K562 (cell line): ENCODE data around the gene SDK1. TPM values are rescaled to one million over a fixed set of nuclear protein-coding genes. Genes with fewer than 3 reads are reported as not detected.

Source experiments
- ATAC-seq: fragments of 200-7000 bp; cut with Tn5 transposase; 3 replicates; pipeline ENCODE4 v1.9.1; 2020; ENCODE audit warnings: moderate library complexity
- BruUV-seq: library from RNA; stranded (reverse); fragments of 400-500 nt; replicated peaks from 2 replicates; lab custom pipeline; 2021; lab: Mats Ljungman, UMichigan
- CTCF ChIA-PET: fragments of 300-600 bp; formaldehyde crosslinking; extraction: SDS; loops from one replicate; lab custom pipeline; 2021; ENCODE audit warnings: low intra/inter-chr PET ratio; lab: Yijun Ruan, JAX
- POLR2A ChIA-PET: fragments of 300-600, 350-650 bp; sonication (Branson Sonifier 250); formaldehyde crosslinking; extraction: SDS; loops from one replicate; lab custom pipeline; 2021; ENCODE audit warnings: antibody characterized with exemption, inconsistent platforms; lab: Yijun Ruan, JAX
- DNase-seq, 4 experiments: peaks; one replicate each; pipeline versions ENCODE4 v3.0.0 to v3.0.0-alpha.2; 2011 to 2018; ENCODE audit warnings: low spot score in 3 of 4, mixed read lengths in 3 of 4; ENCODE audit errors: extremely low read depth in 1 of 4
- FAIRE-seq: peaks from 2 replicates; lab custom pipeline; 2011; peaks lifted over from hg19 to GRCh38; lab: Jason Lieb, UNC
- H2AFZ ChIP-seq: 2 replicates; pipeline ENCODE4 v1.6.0; 2011; ENCODE audit warnings: low read depth, low read length, control low read depth, inconsistent platforms
- H3K27ac ChIP-seq: fragments of 200-600 bp; 3 replicates; pipeline ENCODE4 v1.8.0; 2011; ENCODE audit warnings: low read depth, mild to moderate bottlenecking, control low read depth, inconsistent platforms, low read length, moderate library complexity, mixed read lengths; ENCODE audit errors: extremely low read depth
- H3K27me3 ChIP-seq, 2 experiments: fragments of 300-600 bp in 1 of 2; 2 replicates in 1 of 2; 3 replicates in 1 of 2; pipeline versions ENCODE4 v1.6.0 to v1.8.0; 2011; ENCODE audit warnings: inconsistent platforms in 2 of 2, low read length in 2 of 2, mild to moderate bottlenecking in 1 of 2, mixed read lengths in 1 of 2, moderate library complexity in 1 of 2; ENCODE audit not compliant: control insufficient read depth in 2 of 2, insufficient read depth in 2 of 2
- H3K36me3 ChIP-seq: fragments of 300-600 bp; 3 replicates; pipeline ENCODE4 v1.8.0; 2011; ENCODE audit warnings: mild to moderate bottlenecking, low read length, inconsistent platforms; ENCODE audit not compliant: control insufficient read depth, insufficient read depth
- H3K4me1 ChIP-seq, 2 experiments: fragments of 200-600 bp in 1 of 2; replicated peaks in 1 of 2; 2 replicates in 1 of 2; 3 replicates in 1 of 2; pipeline versions ENCODE4 v1.5.1 to v1.8.0; 2011; ENCODE audit warnings: inconsistent platforms in 2 of 2, low read length in 2 of 2, mild to moderate bottlenecking in 1 of 2, mixed read lengths in 1 of 2, moderate library complexity in 1 of 2; ENCODE audit not compliant: control insufficient read depth in 2 of 2, insufficient read depth in 2 of 2
- H3K4me2 ChIP-seq: 2 replicates; pipeline ENCODE4 v1.6.1; 2011; ENCODE audit warnings: low read length, control low read depth, inconsistent platforms, mixed read lengths; ENCODE audit not compliant: insufficient read depth
- H3K4me3 ChIP-seq: fragments of 200-600 bp; sonication (generic), shearing (Covaris generic); 2 replicates; pipeline ENCODE4 v1.5.1; 2016; ENCODE audit warnings: control low read depth, inconsistent platforms
- H3K79me2 ChIP-seq: fragments of 200-600 bp; 3 replicates; pipeline ENCODE4 v1.8.0; 2011; ENCODE audit warnings: low read length, inconsistent platforms; ENCODE audit not compliant: control insufficient read depth, insufficient read depth
- H3K9ac ChIP-seq, 2 experiments: 2 replicates each; pipeline versions ENCODE4 v1.6.0 to v1.6.1; 2011; ENCODE audit warnings: low read depth in 2 of 2, low read length in 2 of 2, control low read depth in 1 of 2, inconsistent platforms in 1 of 2, mild to moderate bottlenecking in 1 of 2, mixed read lengths in 1 of 2; ENCODE audit not compliant: insufficient read depth in 1 of 2
- H3K9me1 ChIP-seq: one replicate; pipeline ENCODE4 v1.6.0; 2011; ENCODE audit warnings: inconsistent platforms, mild to moderate bottlenecking, low read length, moderate library complexity; ENCODE audit not compliant: control insufficient read depth, insufficient read depth
- H3K9me3 ChIP-seq: replicated peaks from 2 replicates; pipeline ENCODE4 v1.5.1; 2011; ENCODE audit warnings: low read depth, low read length, inconsistent platforms; ENCODE audit not compliant: control insufficient read depth, insufficient read depth
- H4K20me1 ChIP-seq: replicated peaks from 2 replicates; pipeline ENCODE4 v1.6.1; 2011; ENCODE audit warnings: low read length, inconsistent platforms, mixed read lengths; ENCODE audit not compliant: control insufficient read depth, insufficient read depth
- ETV6 ChIP-seq, 3 experiments: fragments of 150-350 bp in 1 of 3; sonication (generic) in 1 of 3; formaldehyde crosslinking in 1 of 3; IDR thresholded peaks; 2 replicates each; pipeline versions ENCODE4 v1.6.1 to v1.8.0; 2014 to 2022; ENCODE audit warnings: borderline replicate concordance in 2 of 3, low read depth in 2 of 3, antibody characterized with exemption in 1 of 3, low read length in 1 of 3, mild to moderate bottlenecking in 1 of 3, missing genetic modification reagents in 1 of 3
- IRF2 ChIP-seq: sonication (generic); formaldehyde crosslinking; IDR thresholded peaks from 2 replicates; pipeline ENCODE4 v1.8.1; 2022; ENCODE audit warnings: mild to moderate bottlenecking, missing genetic modification reagents
- MYBL2 ChIP-seq, 2 experiments: fragments of 450-650 bp in 1 of 2; sonication (generic) in 1 of 2; formaldehyde crosslinking in 1 of 2; IDR thresholded peaks; 2 replicates each; pipeline versions ENCODE4 v1.6.1 to v1.8.1; 2017 to 2022; ENCODE audit warnings: borderline replicate concordance in 1 of 2, inconsistent platforms in 1 of 2, low read depth in 1 of 2, mild to moderate bottlenecking in 1 of 2, missing genetic modification reagents in 1 of 2, moderate library complexity in 1 of 2
- MYC ChIP-seq, 2 experiments: fragments of 250-450 bp in 1 of 2; sonication (Bioruptor Pico) in 1 of 2; IDR thresholded peaks; 2 replicates each; pipeline versions ENCODE4 v1.5.1 to v1.6.1; 2012 to 2021; ENCODE audit warnings: low read depth in 2 of 2, borderline replicate concordance in 1 of 2, improper control_type of control experiment in 1 of 2, low read length in 1 of 2, mild to moderate bottlenecking in 1 of 2, moderate library complexity in 1 of 2
- NFIX ChIP-seq: fragments of 250-450 bp; sonication (Bioruptor Pico); IDR thresholded peaks from 2 replicates; pipeline ENCODE4 v1.4.0; 2020; ENCODE audit warnings: low read depth, mild to moderate bottlenecking, moderate library complexity
- PHB2 ChIP-seq: fragments of 450-650 bp; IDR thresholded peaks from 2 replicates; pipeline ENCODE4 v1.6.1; 2017; ENCODE audit warnings: low read depth
- SETDB1 ChIP-seq: IDR thresholded peaks from one replicate; pipeline ENCODE4 v1.6.1; 2012; ENCODE audit warnings: low read length, control low read depth, inconsistent platforms
- YBX1 ChIP-seq: fragments of 450-650 bp; IDR thresholded peaks from 2 replicates; pipeline ENCODE4 v1.7.1; 2016; ENCODE audit warnings: mild to moderate bottlenecking
- ZNF217 ChIP-seq: sonication (generic); formaldehyde crosslinking; IDR thresholded peaks from 2 replicates; pipeline ENCODE4 v1.8.0; 2022; ENCODE audit warnings: mild to moderate bottlenecking, missing genetic modification reagents
- ZNF324 ChIP-seq: fragments of 250-450 bp; sonication (Bioruptor Pico); IDR thresholded peaks from 2 replicates; pipeline ENCODE4 v1.4.0; 2020; ENCODE audit warnings: mild to moderate bottlenecking
- ZNF507 ChIP-seq: conservative IDR thresholded peaks from 2 replicates; pipeline ENCODE4 v1.6.1; 2017; ENCODE audit warnings: missing genetic modification characterization, missing compliant biosample characterization
- WGBS: fragments of 100-300 bp; shearing (Covaris generic); methylation state at CpG from one replicate; pipeline ENCODE4 v1.1.6; 2016; ENCODE audit warnings: low coverage, mixed read lengths; ENCODE audit not compliant: insufficient coverage; ENCODE audit errors: missing lambda C conversion rate; 5-methylcytosine and 5-hydroxymethylcytosine counted together
- in situ Hi-C: fragments of 300-500 bp; cut with MboI; formaldehyde crosslinking; loops from 4 replicates; pipeline ENCODE4 v1.15.0; 2018; ENCODE audit warnings: inconsistent platforms, mixed read lengths
- intact Hi-C: fragments of 100-400 bp; cut with micrococcal nuclease; formaldehyde crosslinking; loops from 2 replicates; pipeline ENCODE4 v1.14.2; 2022
- polyA plus RNA-seq, 8 experiments: library from polyadenylated mRNA; depleted of rRNA in 4 of 8; stranded (reverse) in 5 of 8; unstranded in 3 of 8; fragments of >200 nt; fragmentation: Nextera tagmentation in 2 of 8; fragmentation: Illumina TruSeq in 1 of 8; extraction: Ambion mirVana in 2 of 8; extraction: Trizol in 1 of 8; gene quantifications; 2 replicates each; pipeline versions ENCODE4 v1.2.1 to v1.2.3, GENCODE V29; 2011 to 2014; ENCODE audit warnings: inconsistent platforms in 1 of 8, missing spikeins in 1 of 8
- total RNA-seq, 7 experiments: library from RNA; depleted of rRNA in 6 of 7; stranded (reverse); fragments of >200 nt in 6 of 7; fragmentation: Illumina TruSeq in 2 of 7; extraction: Trizol in 2 of 7; gene quantifications; 2 replicates each; pipeline versions ENCODE4 v1.2.1 to v1.2.3, GENCODE V29; 2011 to 2021; ENCODE audit warnings: low replicate concordance in 1 of 7
- TF ChIP-seq, protein P1 (sequence below): fragments of 450-650 bp; conservative IDR thresholded peaks from 2 replicates; pipeline ENCODE4 v1.6.1; 2016; ENCODE audit warnings: missing genetic modification characterization, low read depth, mild to moderate bottlenecking, missing compliant biosample characterization, moderate library complexity
- TF ChIP-seq, protein P2 (sequence below): fragments of 450-650 bp; IDR thresholded peaks from 2 replicates; pipeline ENCODE4 v1.7.0; 2016; ENCODE audit warnings: borderline replicate concordance
- TF ChIP-seq, protein P3 (sequence below): fragments of 450-650 bp; formaldehyde crosslinking; IDR thresholded peaks from 2 replicates; pipeline ENCODE4 v1.4.0; 2020; ENCODE audit warnings: mild to moderate bottlenecking, moderate library complexity
- TF ChIP-seq, protein P4 (sequence below): sonication (generic); formaldehyde crosslinking; IDR thresholded peaks from 2 replicates; pipeline ENCODE4 v1.8.0; 2022; ENCODE audit warnings: missing genetic modification reagents, mild to moderate bottlenecking, borderline replicate concordance

The SDK1 gene
- total and polyA plus RNA-seq, 9 of the 15 experiments (the other 6 are each of a cell fraction or from before 2014, with no cell fraction given): 0.16 TPM; not detected in 8

DNA sequence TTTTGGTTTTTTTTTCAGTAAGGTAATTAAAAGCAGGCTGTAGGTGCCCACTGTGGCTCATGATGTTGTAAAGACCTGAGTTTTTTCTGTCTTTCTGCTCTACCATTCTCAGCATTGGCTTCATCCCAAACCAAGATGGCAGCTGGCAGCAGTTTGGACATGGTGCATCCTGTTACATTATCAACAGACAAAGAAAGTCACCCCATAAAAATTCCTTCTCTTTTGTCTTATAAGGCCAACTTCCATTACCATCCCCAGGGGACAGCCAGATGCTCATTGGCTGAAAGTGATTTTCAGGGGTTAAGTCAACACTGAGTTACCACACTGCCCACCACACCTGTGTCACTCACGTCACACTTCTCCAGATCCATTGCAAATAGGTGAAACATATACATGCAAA, 558.4 kb downstream of the SDK1 start (continued):
- TF ChIP-seq ZNF217: no peak
- no peak for TF ChIP-seq MYBL2 (IDR thresholded peaks at IDR 0.05; ENCODE audit: low read depth)
- TF ChIP-seq MYBL2 (CRISPR knock-in tag; IDR thresholded peaks at IDR 0.05; ENCODE audit: borderline replicate concordance): no peak
- TF ChIP-seq ZNF507: no peak
- no peak for TF ChIP-seq ETV6 (IDR thresholded peaks at IDR 0.05; ENCODE audit: borderline replicate concordance in 1 of 2, low read depth in 2 of 2, low read length in 1 of 2)
- no peak for TF ChIP-seq ETV6 (CRISPR knock-in tag; IDR thresholded peaks at IDR 0.05; ENCODE audit: borderline replicate concordance)

DNA sequence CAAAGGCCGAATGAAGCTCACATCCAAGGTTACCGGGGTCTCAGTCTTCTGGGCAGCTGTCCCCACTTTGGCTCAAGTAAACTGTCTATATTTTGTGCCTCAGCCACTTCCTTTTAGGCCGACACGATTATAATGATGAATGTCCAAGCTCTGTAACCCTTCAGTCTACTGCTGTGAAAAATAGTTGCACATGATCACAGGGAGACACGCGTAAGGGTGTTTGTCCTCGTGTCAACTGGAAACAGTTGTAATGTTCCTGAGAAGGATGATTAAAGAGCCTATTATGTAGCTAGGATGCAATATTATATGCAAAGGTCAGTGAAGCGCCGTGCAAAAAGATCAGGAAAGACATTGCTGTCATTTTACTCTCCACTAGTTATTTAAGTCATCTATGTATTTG, 559.9 kb downstream of the SDK1 start:
- Histone ChIP-seq H3K4me1 (no peaks in the 10 kb centered on the region), H3K4me2 (no peak overlapping the region), H4K20me1 (no peaks in the 10 kb centered on the region), H2AFZ (no peak overlapping the region), H3K79me2 (no peaks in the 10 kb centered on the region), H3K27me3 (peaks cover 0 to 5% of the 10 kb centered on the region in 2 experiments; a peak in 4 of 5 replicates), H3K9ac (no peak overlapping the region), H3K27ac (no peak overlapping the region), H3K9me1 (no peaks in the 10 kb centered on the region), H3K4me3 (no peak overlapping the region), H3K9me3 (no peaks in the 10 kb centered on the region), H3K36me3 (no peaks in the 10 kb centered on the region)
- ChIA-PET POLR2A (no interaction called here), CTCF (no interaction called here)
- intact Hi-C loops (no loop called here), in situ Hi-C loops (no loop called here)
- DNase-seq: no peak
- 6% methylated on average over 9 of the region's 9 CpGs for WGBS
- no peak for FAIRE-seq
- ATAC-seq: no peak
- BruUV-seq: no TSS peak
- TF ChIP-seq, protein P1, sequence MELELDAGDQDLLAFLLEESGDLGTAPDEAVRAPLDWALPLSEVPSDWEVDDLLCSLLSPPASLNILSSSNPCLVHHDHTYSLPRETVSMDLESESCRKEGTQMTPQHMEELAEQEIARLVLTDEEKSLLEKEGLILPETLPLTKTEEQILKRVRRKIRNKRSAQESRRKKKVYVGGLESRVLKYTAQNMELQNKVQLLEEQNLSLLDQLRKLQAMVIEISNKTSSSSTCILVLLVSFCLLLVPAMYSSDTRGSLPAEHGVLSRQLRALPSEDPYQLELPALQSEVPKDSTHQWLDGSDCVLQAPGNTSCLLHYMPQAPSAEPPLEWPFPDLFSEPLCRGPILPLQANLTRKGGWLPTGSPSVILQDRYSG (tag): no peak
- TF ChIP-seq MYC (IDR thresholded peaks at IDR 0.05; ENCODE audit: low read depth, low read length): no peak
- no peak for TF ChIP-seq MYC (CRISPR knock-in tag; IDR thresholded peaks at IDR 0.05; ENCODE audit: borderline replicate concordance, low read depth)
- TF ChIP-seq, protein P2, sequence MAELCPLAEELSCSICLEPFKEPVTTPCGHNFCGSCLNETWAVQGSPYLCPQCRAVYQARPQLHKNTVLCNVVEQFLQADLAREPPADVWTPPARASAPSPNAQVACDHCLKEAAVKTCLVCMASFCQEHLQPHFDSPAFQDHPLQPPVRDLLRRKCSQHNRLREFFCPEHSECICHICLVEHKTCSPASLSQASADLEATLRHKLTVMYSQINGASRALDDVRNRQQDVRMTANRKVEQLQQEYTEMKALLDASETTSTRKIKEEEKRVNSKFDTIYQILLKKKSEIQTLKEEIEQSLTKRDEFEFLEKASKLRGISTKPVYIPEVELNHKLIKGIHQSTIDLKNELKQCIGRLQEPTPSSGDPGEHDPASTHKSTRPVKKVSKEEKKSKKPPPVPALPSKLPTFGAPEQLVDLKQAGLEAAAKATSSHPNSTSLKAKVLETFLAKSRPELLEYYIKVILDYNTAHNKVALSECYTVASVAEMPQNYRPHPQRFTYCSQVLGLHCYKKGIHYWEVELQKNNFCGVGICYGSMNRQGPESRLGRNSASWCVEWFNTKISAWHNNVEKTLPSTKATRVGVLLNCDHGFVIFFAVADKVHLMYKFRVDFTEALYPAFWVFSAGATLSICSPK: no peak
- TF ChIP-seq, protein P3, sequence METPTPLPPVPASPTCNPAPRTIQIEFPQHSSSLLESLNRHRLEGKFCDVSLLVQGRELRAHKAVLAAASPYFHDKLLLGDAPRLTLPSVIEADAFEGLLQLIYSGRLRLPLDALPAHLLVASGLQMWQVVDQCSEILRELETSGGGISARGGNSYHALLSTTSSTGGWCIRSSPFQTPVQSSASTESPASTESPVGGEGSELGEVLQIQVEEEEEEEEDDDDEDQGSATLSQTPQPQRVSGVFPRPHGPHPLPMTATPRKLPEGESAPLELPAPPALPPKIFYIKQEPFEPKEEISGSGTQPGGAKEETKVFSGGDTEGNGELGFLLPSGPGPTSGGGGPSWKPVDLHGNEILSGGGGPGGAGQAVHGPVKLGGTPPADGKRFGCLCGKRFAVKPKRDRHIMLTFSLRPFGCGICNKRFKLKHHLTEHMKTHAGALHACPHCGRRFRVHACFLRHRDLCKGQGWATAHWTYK (CRISPR knock-in tag): no peak
- no peak for TF ChIP-seq PHB2
- TF ChIP-seq, protein P4, sequence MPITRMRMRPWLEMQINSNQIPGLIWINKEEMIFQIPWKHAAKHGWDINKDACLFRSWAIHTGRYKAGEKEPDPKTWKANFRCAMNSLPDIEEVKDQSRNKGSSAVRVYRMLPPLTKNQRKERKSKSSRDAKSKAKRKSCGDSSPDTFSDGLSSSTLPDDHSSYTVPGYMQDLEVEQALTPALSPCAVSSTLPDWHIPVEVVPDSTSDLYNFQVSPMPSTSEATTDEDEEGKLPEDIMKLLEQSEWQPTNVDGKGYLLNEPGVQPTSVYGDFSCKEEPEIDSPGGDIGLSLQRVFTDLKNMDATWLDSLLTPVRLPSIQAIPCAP (CRISPR knock-in tag): no peak
- no peak for TF ChIP-seq MYBL2 (IDR thresholded peaks at IDR 0.05; ENCODE audit: low read depth)
- TF ChIP-seq MYBL2 (CRISPR knock-in tag; IDR thresholded peaks at IDR 0.05; ENCODE audit: borderline replicate concordance): no peak
- no peak for TF ChIP-seq SETDB1
- no peak for TF ChIP-seq IRF2 (CRISPR knock-in tag)
- no peak for TF ChIP-seq ZNF324
- TF ChIP-seq YBX1: no peak
- no peak for TF ChIP-seq NFIX (CRISPR knock-in tag)
